ENCODE data around the gene PARP12. TPM values are rescaled to one million over a fixed set of nuclear protein-coding genes. Genes with fewer than 3 reads are reported as not detected.

The PARP12 gene
- total RNA-seq, 3 donors from 2014 or later (not counting 1 experiment from before 2014, with no cell fraction given) = 116 to 151 (median 130) TPM

- H3K27ac Mint-ChIP-seq = no peak overlapping the region
- DNase-seq = no peak
- WGBS (ENCODE audit: insufficient coverage) = 91% methylated on average over 9 of the region's 9 CpGs
Observed at GRCh38 chr7:140016540-140016939, 46.2 kb downstream of the PARP12 start.

GRCh38 chr7:140015471-140015970, 47.2 kb downstream of the PARP12 start:
- Histone ChIP-seq H3K4me3 (ENCODE audit: low read length) (no peak overlapping the region), H3K9me3 (ENCODE audit: control insufficient read depth, insufficient read depth, low read length) (no peaks in the 10 kb centered on the region), H3K27ac (ENCODE audit: low read length) (no peak overlapping the region), H3K36me3 (ENCODE audit: control insufficient read depth, insufficient read depth, low read length) (peaks cover 3% of the 10 kb centered on the region), H3K4me1 (ENCODE audit: control insufficient read depth, insufficient read depth, low read length) (no peaks in the 10 kb centered on the region), H3K27me3 (ENCODE audit: control insufficient read depth, insufficient read depth, low read length) (no peaks in the 10 kb centered on the region)
- no peak for ATAC-seq
- H3K27me3 Mint-ChIP-seq (ENCODE audit: low read depth in 2 of 2) = no peaks in the 10 kb centered on the region
- no peaks in the 10 kb centered on the region for H3K4me1 Mint-ChIP-seq
- TF ChIP-seq CTCF (IDR thresholded peaks at IDR 0.05) = no peak
- H3K9me3 Mint-ChIP-seq = no peaks in the 10 kb centered on the region
- peaks cover 7% of the 10 kb centered on the region for H3K36me3 Mint-ChIP-seq
- intact Hi-C loops (cut with micrococcal nuclease) = no loop called here
- WGBS (ENCODE audit: insufficient coverage) = 96% methylated on average over 11 of the region's 11 CpGs
- no peak for DNase-seq
- H3K27ac Mint-ChIP-seq = no peak overlapping the region
- no peak overlapping the region for H3K4me3 Mint-ChIP-seq

More at GRCh38 chr7:140016540-140016939, 46.2 kb downstream of the PARP12 start:
- Histone ChIP-seq H3K27me3 (ENCODE audit: control insufficient read depth, insufficient read depth, low read length) (no peaks in the 10 kb centered on the region), H3K36me3 (ENCODE audit: control insufficient read depth, insufficient read depth, low read length) (peaks cover 3% of the 10 kb centered on the region), H3K4me3 (ENCODE audit: low read length) (no peak overlapping the region), H3K27ac (ENCODE audit: low read length) (no peak overlapping the region), H3K4me1 (ENCODE audit: control insufficient read depth, insufficient read depth, low read length) (no peaks in the 10 kb centered on the region), H3K9me3 (ENCODE audit: control insufficient read depth, insufficient read depth, low read length) (no peaks in the 10 kb centered on the region)
- Mint-ChIP-seq H3K9me3 (no peaks in the 10 kb centered on the region), H3K4me1 (peaks cover 0 to under 1% of the 10 kb centered on the region in 2 donors), H3K36me3 (peaks cover 6% of the 10 kb centered on the region), H3K4me3 (no peak overlapping the region), H3K27me3 (ENCODE audit: low read depth in 2 of 2) (no peaks in the 10 kb centered on the region)
- TF ChIP-seq CTCF (IDR thresholded peaks at IDR 0.05) = no peak
- intact Hi-C loops (cut with micrococcal nuclease) = no loop called here
- no peak for ATAC-seq

- ATAC-seq (no peak), DNase-seq (no peak)
- Mint-ChIP-seq H3K36me3 (peaks cover 7% of the 10 kb centered on the region), H3K4me3 (no peak overlapping the region), H3K9me3 (no peaks in the 10 kb centered on the region), H3K4me1 (no peaks in the 10 kb centered on the region), H3K27me3 (ENCODE audit: low read depth in 2 of 2) (no peaks in the 10 kb centered on the region), H3K27ac (no peak overlapping the region)
- 94% methylated on average over 10 of the region's 10 CpGs for WGBS (ENCODE audit: insufficient coverage)
- Histone ChIP-seq H3K27me3 (ENCODE audit: control insufficient read depth, insufficient read depth, low read length) (no peaks in the 10 kb centered on the region), H3K4me1 (ENCODE audit: control insufficient read depth, insufficient read depth, low read length) (no peaks in the 10 kb centered on the region), H3K4me3 (ENCODE audit: low read length) (no peak overlapping the region), H3K36me3 (ENCODE audit: control insufficient read depth, insufficient read depth, low read length) (peaks cover 3% of the 10 kb centered on the region), H3K9me3 (ENCODE audit: control insufficient read depth, insufficient read depth, low read length) (no peaks in the 10 kb centered on the region), H3K27ac (ENCODE audit: low read length) (no peak overlapping the region)
- TF ChIP-seq CTCF (IDR thresholded peaks at IDR 0.05) = no peak
- intact Hi-C loops (cut with micrococcal nuclease) = no loop called here
Observed at GRCh38 chr7:140014123-140014522, 48.6 kb downstream of the PARP12 start.

GRCh38 chr7:140013676-140014075, 49.1 kb downstream of the PARP12 start:
- Mint-ChIP-seq H3K4me3 (no peak overlapping the region), H3K27ac (no peak overlapping the region), H3K27me3 (ENCODE audit: low read depth in 2 of 2) (no peaks in the 10 kb centered on the region), H3K9me3 (no peaks in the 10 kb centered on the region), H3K4me1 (no peaks in the 10 kb centered on the region), H3K36me3 (peaks cover 7% of the 10 kb centered on the region)
- no peaks in the 10 kb centered on the region for H3K27me3 ChIP-seq (ENCODE audit: control insufficient read depth, insufficient read depth, low read length)
- peaks cover 3% of the 10 kb centered on the region for H3K36me3 ChIP-seq (ENCODE audit: control insufficient read depth, insufficient read depth, low read length)
- no peaks in the 10 kb centered on the region for H3K9me3 ChIP-seq (ENCODE audit: control insufficient read depth, insufficient read depth, low read length)
- H3K4me3 ChIP-seq (ENCODE audit: low read length) = no peak overlapping the region
- H3K4me1 ChIP-seq (ENCODE audit: control insufficient read depth, insufficient read depth, low read length) = no peaks in the 10 kb centered on the region
- no peak for TF ChIP-seq CTCF (IDR thresholded peaks at IDR 0.05)
- no peak overlapping the region for H3K27ac ChIP-seq (ENCODE audit: low read length)
- WGBS (ENCODE audit: insufficient coverage) = 96% methylated on average over 4 of the region's 4 CpGs
- no peak for ATAC-seq
- intact Hi-C loops (cut with micrococcal nuclease) = no loop called here
- no peak for DNase-seq

Measured in natural killer cell (primary cell).